Cardiac fibroblast (primary cell): ENCODE measurements around the gene AMY1C.

ENCODE experiments used
- DNase-seq, 2 donors: peaks; one replicate each; pipeline versions ENCODE4 v3.0.0 to v3.0.0-alpha.2; 2010; ENCODE audit warnings: low read depth in 2 of 2
- H3K4me3 ChIP-seq, 2 donors: replicated peaks in 1 of 2; 1 replicate in 1 of 2; 2 replicates in 1 of 2; pipeline ENCODE4 v1.5.1; 2011; ENCODE audit warnings: low read depth in 2 of 2, low read length in 2 of 2, mild to moderate bottlenecking in 2 of 2, moderate library complexity in 1 of 2
- TF ChIP-seq, protein P1 (sequence below): IDR thresholded peaks from one replicate; pipeline ENCODE4 v1.5.1; 2011; ENCODE audit warnings: low read depth, mild to moderate bottlenecking, low read length, inconsistent platforms

AMY1C gene

DNA sequence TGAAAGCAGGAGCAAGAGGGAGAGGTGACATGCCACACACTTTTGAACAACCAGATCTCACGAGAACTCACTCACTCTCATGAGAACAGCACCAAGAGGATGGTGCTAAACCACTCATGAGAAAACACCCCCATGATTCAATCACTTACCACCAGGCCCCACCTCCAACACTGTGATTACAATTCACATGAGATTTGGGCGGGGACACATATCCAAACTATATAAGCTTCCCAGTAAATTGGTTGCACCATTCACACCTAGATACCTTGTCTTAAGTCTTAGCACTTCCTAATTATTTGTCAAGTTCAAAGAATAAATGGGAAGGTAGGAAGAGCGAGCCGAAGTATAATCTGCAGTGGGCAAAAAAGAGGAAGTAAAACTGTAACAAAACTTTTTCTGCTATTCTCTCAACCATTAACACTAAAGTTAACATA lies 34.3 kb downstream of the AMY1C start:
- H3K4me3 ChIP-seq, result no peak overlapping the region
- DNase-seq, result no peak
- TF ChIP-seq, protein P1, sequence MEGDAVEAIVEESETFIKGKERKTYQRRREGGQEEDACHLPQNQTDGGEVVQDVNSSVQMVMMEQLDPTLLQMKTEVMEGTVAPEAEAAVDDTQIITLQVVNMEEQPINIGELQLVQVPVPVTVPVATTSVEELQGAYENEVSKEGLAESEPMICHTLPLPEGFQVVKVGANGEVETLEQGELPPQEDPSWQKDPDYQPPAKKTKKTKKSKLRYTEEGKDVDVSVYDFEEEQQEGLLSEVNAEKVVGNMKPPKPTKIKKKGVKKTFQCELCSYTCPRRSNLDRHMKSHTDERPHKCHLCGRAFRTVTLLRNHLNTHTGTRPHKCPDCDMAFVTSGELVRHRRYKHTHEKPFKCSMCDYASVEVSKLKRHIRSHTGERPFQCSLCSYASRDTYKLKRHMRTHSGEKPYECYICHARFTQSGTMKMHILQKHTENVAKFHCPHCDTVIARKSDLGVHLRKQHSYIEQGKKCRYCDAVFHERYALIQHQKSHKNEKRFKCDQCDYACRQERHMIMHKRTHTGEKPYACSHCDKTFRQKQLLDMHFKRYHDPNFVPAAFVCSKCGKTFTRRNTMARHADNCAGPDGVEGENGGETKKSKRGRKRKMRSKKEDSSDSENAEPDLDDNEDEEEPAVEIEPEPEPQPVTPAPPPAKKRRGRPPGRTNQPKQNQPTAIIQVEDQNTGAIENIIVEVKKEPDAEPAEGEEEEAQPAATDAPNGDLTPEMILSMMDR, result no peak

DNA sequence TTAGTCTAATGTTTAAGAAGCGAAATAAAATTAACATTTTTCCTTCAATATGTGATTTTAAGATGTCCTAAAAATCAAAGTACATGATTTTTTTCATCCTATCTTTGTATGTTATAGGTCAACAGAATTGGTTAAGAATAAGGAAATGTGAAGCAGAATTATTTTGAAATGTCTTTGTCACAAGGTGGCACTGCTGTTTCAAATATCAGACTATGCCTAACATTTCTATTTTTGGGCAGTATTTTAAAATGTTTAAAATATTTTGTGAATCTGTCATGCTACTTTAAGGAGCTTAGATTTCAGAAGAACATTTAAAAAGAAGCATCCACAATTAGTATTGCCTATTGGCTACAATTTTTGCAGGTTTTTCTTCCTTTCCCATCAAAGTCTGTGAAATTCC lies 38.7 kb downstream of the AMY1C start:
- peak in 1 of 2 donors; percentile 27 for DNase-seq
- TF ChIP-seq, protein P1, result no peak
- no peak overlapping the region for H3K4me3 ChIP-seq

DNA sequence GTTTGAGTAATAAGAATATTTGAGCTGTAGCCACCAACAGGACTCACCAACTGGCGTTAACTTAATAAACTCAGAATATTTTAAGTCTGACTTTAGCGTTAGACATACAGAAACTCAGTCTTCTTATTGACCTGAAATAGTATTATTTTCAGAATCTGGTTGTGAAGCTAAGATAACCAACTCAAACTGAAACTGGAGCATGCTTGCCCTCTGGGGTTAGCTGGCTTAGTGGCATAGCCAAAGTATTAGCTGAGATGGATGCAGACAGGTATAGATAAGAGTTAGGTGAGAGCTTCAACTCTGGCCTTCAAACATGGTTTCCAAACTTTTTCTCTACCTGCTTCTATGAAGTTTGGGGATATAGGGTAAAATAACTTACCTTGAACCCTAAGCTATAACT lies 40.5 kb downstream of the AMY1C start:
- no peak for DNase-seq
- TF ChIP-seq, protein P1, result no peak

More for the DNA sequence above, 40.5 kb downstream of the AMY1C start:
- H3K4me3 ChIP-seq, result no peak overlapping the region
